Ascending aorta (tissue), 2 donors: Measurements from ENCODE around the gene CTAG2. TPM values are rescaled to one million over a fixed set of nuclear protein-coding genes. Genes with fewer than 3 reads are reported as not detected.

Experiments used
- DNase-seq, 2 donors: peaks; one replicate each; pipeline ENCODE4 v3.0.0-alpha.2; 2019; ENCODE audit warnings: low spot score in 2 of 2
- H3K27ac ChIP-seq, 2 donors: fragments of 200-600 bp; sonication (generic); one replicate each; pipeline ENCODE4 v1.5.1; 2016 to 2017; ENCODE audit warnings: mild to moderate bottlenecking in 1 of 2
- H3K27me3 ChIP-seq: fragments of 200-600 bp; sonication (generic); one replicate; pipeline ENCODE4 v1.5.1; 2017
- H3K36me3 ChIP-seq, 2 donors: fragments of 200-600 bp; sonication (generic); one replicate each; pipeline ENCODE4 v1.5.1; 2016
- H3K4me1 ChIP-seq, 2 donors: fragments of 200-600 bp; sonication (generic); one replicate each; pipeline ENCODE4 v1.5.1; 2016 to 2017; ENCODE audit warnings: mild to moderate bottlenecking in 1 of 2
- H3K4me3 ChIP-seq, 2 donors: fragments of 200-600 bp; sonication (generic); one replicate each; pipeline ENCODE4 v1.5.1; 2016 to 2017; ENCODE audit warnings: mild to moderate bottlenecking in 1 of 2
- H3K9me3 ChIP-seq, 2 donors: fragments of 200-600 bp; sonication (generic); one replicate each; pipeline ENCODE4 v1.5.1; 2016
- intact Hi-C: fragments of 100-400 bp; cut with DNase I; formaldehyde crosslinking; loops from one replicate; pipeline ENCODE4 v1.15.1; 2023
- total RNA-seq: library from RNA; depleted of rRNA; stranded (reverse); fragments of >200 nt; gene quantifications from one replicate; pipeline ENCODE4 v1.1.0, GENCODE V29; 2016
- TF ChIP-seq, protein P1 (sequence below), 3 experiments: fragments of 200-600 bp in 2 of 3; fragments of 450-650 bp in 1 of 3; sonication (generic) in 2 of 3; IDR thresholded peaks; one replicate each; pipeline ENCODE4 v1.5.1; 2016 to 2019; ENCODE audit warnings: antibody characterized with exemption in 3 of 3, mild to moderate bottlenecking in 1 of 3, moderate library complexity in 1 of 3

Gene CTAG2
- total RNA-seq, 1 donor from 2014 or later, result not detected

DNA sequence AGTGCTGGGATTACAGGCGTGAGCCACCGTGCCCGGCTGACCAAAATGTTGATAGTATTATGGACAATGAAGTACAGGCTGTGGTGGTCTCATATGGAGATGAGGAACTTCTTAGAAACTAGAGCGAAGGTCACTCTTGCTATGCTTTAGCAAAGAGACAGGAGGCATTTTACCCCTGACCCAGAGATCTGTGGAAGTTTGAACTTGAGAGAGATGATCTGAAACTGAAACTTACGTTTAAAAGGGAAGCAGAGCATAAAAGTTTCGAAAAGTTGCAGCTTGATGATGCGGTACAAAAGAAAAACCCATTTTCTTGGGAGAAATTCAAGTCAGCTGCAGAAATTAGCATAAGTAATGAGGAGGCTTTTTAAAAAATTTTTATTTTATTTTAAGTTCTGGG lies 8.5 kb upstream of the CTAG2 start:
- Histone ChIP-seq H3K9me3 (no peaks in the 10 kb centered on the region), H3K27ac (no peak overlapping the region), H3K27me3 (no peaks in the 10 kb centered on the region), H3K4me3 (no peak overlapping the region), H3K36me3 (no peaks in the 10 kb centered on the region), H3K4me1 (no peaks in the 10 kb centered on the region)
- TF ChIP-seq, protein P1, sequence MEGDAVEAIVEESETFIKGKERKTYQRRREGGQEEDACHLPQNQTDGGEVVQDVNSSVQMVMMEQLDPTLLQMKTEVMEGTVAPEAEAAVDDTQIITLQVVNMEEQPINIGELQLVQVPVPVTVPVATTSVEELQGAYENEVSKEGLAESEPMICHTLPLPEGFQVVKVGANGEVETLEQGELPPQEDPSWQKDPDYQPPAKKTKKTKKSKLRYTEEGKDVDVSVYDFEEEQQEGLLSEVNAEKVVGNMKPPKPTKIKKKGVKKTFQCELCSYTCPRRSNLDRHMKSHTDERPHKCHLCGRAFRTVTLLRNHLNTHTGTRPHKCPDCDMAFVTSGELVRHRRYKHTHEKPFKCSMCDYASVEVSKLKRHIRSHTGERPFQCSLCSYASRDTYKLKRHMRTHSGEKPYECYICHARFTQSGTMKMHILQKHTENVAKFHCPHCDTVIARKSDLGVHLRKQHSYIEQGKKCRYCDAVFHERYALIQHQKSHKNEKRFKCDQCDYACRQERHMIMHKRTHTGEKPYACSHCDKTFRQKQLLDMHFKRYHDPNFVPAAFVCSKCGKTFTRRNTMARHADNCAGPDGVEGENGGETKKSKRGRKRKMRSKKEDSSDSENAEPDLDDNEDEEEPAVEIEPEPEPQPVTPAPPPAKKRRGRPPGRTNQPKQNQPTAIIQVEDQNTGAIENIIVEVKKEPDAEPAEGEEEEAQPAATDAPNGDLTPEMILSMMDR (IDR thresholded peaks at IDR 0.05), result no peak
- intact Hi-C loops, result no loop called here
- DNase-seq, result no peak

DNA sequence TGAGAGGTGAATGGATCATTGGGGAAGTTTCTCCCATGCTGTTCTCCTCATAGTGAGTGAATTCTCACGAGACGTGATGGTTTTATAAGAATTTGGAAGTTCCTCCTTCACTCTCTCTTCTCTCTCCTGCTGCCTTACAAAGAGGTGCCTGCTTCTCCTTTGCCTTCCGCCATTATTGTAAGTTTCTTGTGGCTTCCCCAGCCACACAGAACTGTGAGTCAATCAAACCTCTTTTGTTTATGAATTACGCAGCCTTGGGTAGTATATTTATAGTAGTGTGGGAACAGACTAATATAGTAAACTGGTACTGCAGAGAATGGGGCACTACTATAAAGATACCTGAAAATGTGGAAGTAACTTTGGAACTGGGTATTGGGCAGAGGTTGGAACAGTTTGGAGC lies 7.8 kb upstream of the CTAG2 start:
- Histone ChIP-seq H3K36me3 (no peaks in the 10 kb centered on the region), H3K4me1 (no peaks in the 10 kb centered on the region), H3K9me3 (no peaks in the 10 kb centered on the region), H3K27me3 (no peaks in the 10 kb centered on the region), H3K27ac (no peak overlapping the region), H3K4me3 (no peak overlapping the region)
- intact Hi-C loops, result no loop called here
- TF ChIP-seq, protein P1 (IDR thresholded peaks at IDR 0.05), result no peak
- no peak for DNase-seq

DNA sequence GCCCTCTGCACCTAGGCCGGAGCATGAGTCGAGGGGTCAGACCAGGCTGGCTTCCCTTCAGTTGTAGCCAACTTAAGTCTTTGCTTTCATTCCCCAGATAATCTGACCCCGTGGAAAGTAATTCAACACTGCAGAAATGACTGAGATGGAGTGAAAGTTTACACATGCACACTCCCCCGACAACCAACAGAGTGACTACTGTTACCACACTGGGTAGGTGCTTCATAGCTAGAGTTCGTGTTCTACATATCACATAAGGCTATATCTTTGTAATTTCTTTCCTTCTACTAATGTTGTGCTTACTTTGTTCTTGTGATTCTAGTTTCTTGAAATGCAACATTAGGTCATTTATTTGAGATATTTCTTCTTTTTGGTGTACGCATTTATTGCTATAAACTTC lies 7.2 kb upstream of the CTAG2 start:
- Histone ChIP-seq H3K9me3 (no peaks in the 10 kb centered on the region), H3K27ac (no peak overlapping the region), H3K27me3 (no peaks in the 10 kb centered on the region), H3K4me1 (no peaks in the 10 kb centered on the region), H3K4me3 (no peak overlapping the region), H3K36me3 (no peaks in the 10 kb centered on the region)
- DNase-seq, result no peak
- intact Hi-C loops, result no loop called here
- TF ChIP-seq, protein P1 (IDR thresholded peaks at IDR 0.05), result no peak

DNA sequence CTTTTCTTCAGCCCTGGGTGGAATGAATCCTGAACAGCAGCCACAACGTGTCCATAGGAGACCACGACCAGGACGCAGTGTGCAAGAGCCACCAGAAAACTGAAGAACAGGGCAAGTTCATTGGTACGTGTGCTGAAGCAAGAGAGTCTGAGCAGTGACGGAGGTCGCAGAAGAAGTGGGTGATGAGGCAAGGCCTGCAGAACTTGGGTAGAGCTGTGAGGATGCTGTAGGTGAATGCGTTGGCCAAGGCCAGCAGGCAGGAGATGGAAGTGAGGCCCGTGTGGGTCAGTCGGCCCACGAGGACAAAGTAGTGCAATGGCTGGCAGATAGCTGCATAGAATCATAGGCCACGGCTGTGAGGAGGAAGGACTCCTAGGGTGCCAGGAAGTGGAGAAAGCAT lies 5.6 kb upstream of the CTAG2 start:
- Histone ChIP-seq H3K4me3 (no peak overlapping the region), H3K9me3 (no peaks in the 10 kb centered on the region), H3K27ac (no peak overlapping the region), H3K27me3 (no peaks in the 10 kb centered on the region), H3K36me3 (no peaks in the 10 kb centered on the region), H3K4me1 (no peaks in the 10 kb centered on the region)
- TF ChIP-seq, protein P1 (IDR thresholded peaks at IDR 0.05), result no peak
- DNase-seq, result no peak
- intact Hi-C loops, result no loop called here

DNA sequence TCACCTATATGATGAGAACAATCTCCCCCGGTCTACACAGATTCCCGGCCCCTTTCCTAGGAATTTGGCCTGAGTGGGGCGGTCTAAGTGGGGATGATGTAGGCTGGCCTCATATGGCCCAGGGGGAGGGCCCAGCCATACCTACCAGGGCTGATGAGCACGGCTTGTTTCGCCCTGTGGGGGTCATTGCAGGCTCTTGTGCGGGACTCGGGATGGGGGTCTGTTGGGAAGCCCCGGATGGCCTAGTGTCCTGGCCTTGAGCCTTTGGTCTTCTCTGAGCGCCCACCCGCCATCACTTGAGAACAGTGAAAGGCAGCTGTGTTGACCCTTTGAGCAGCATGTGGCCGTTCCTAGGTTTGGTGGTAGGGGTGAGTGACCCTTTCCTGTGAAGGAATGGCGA lies 4.8 kb upstream of the CTAG2 start:
- H3K27ac ChIP-seq, result no peak overlapping the region
- H3K4me3 ChIP-seq, result no peak overlapping the region
- DNase-seq, result no peak
- intact Hi-C loops, result no loop called here
- TF ChIP-seq, protein P1 (IDR thresholded peaks at IDR 0.05), result no peak
- no peaks in the 10 kb centered on the region for H3K4me1 ChIP-seq
- no peaks in the 10 kb centered on the region for H3K9me3 ChIP-seq
- H3K36me3 ChIP-seq, result no peaks in the 10 kb centered on the region
- H3K27me3 ChIP-seq, result no peaks in the 10 kb centered on the region

DNA sequence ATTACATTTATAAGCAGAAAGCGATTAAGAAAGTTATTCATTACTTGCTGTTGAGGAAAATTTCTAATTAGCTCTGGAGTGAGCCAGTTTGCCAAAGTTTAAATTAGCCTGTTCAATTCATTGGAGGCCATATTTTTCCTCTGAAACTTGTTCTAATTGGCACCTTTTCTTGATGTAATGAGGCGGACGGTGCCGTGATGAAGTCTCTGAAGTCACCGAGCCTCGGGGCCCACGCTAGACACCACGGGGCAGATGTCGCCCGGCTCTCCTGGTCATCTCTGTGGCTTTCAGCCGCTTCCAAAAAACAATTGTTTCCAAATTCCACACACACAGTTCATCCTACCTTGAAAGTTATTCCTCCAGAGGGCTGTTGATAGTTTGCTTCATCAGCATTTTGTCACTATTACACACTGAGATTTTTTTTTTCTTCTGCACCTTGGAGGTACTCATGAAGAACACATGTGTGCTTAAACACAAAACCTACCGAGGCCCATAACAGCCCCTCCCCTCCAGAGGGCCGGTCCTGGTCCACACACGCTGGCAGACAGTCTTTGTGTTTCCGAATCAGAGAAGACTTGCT lies 3.9 kb upstream of the CTAG2 start:
- Histone ChIP-seq H3K4me1 (no peaks in the 10 kb centered on the region), H3K27me3 (no peaks in the 10 kb centered on the region), H3K9me3 (no peaks in the 10 kb centered on the region), H3K4me3 (no peak overlapping the region), H3K36me3 (no peaks in the 10 kb centered on the region), H3K27ac (no peak overlapping the region)
- no peak for DNase-seq
- TF ChIP-seq, protein P1 (IDR thresholded peaks at IDR 0.05), result no peak
- intact Hi-C loops, result no loop called here
